HUES64 (cell line): ENCODE data around the gene TBC1D2. TPM values are rescaled to one million over a fixed set of nuclear protein-coding genes. Genes with fewer than 3 reads are reported as not detected.

Experiments
- H3K27ac ChIP-seq: 2 replicates; pipeline ENCODE4 v1.7.0; 2013; ENCODE audit warnings: low read depth, low read length, inconsistent platforms
- H3K27me3 ChIP-seq: 2 replicates; pipeline ENCODE4 v1.6.1; 2013; ENCODE audit warnings: mild to moderate bottlenecking, low read length; ENCODE audit not compliant: insufficient read depth
- H3K36me3 ChIP-seq: 2 replicates; pipeline ENCODE4 v1.6.1; 2013; ENCODE audit warnings: mild to moderate bottlenecking, low read length; ENCODE audit not compliant: insufficient read depth
- H3K4me1 ChIP-seq: 2 replicates; pipeline ENCODE4 v1.6.1; 2013; ENCODE audit warnings: mild to moderate bottlenecking, low read length, moderate library complexity; ENCODE audit not compliant: insufficient read depth
- H3K4me3 ChIP-seq: 2 replicates; pipeline ENCODE4 v1.5.1; 2013; ENCODE audit warnings: mild to moderate bottlenecking, low read length, moderate library complexity
- H3K9ac ChIP-seq: 2 replicates; pipeline ENCODE4 v1.6.1; 2013; ENCODE audit warnings: mild to moderate bottlenecking, low read depth, low read length
- H3K9me3 ChIP-seq: 2 replicates; pipeline ENCODE4 v1.6.1; 2013; ENCODE audit warnings: low read depth, low read length; ENCODE audit not compliant: insufficient read depth
- WGBS: fragments of 150-250, 120-280 bp; methylation state at CpG from one replicate; pipeline ENCODE4 v1.1.7; 2013; ENCODE audit warnings: missing lambda C conversion rate; 5-methylcytosine and 5-hydroxymethylcytosine counted together
- polyA plus RNA-seq, 2 experiments: library from polyadenylated mRNA; stranded (reverse); fragments of 50-300 nt; gene quantifications; one replicate each; pipeline ENCODE4 v1.2.3, GENCODE V29; 2013

Gene TBC1D2
- 3.2 TPM for polyA plus RNA-seq (2013, experiment 1 of 2)
- polyA plus RNA-seq (2013, experiment 2 of 2), result 3.9 TPM

GRCh38 chr9:98255578-98256296 lies at the start of gene TBC1D2:
Gene TBC1D2, minus strand, starts transcription at chr9:98255649. Its CDS starts 108 bp downstream, at chr9:98255541.
- Histone ChIP-seq H3K27me3 (peaks cover 9% of the 10 kb centered on the region; the same call in 1 of the 2 replicates), H3K4me1 (peaks cover 3% of the 10 kb centered on the region; the same call in 1 of the 2 replicates), H3K4me3 (peak within 1 kb of the TSS; percentile 83), H3K27ac (peak within 1 kb of the TSS; percentile 92), H3K36me3 (peaks cover 8% of the 10 kb centered on the region; the same call in 1 of the 2 replicates), H3K9ac (peak within 1 kb of the TSS; percentile 91), H3K9me3 (no peaks in the 10 kb centered on the region)
- under 1% methylated on average over 64 of the region's 64 CpGs for WGBS

GRCh38 chr9:98304381-98304780 lies 48.9 kb upstream of the TBC1D2 start:
- Histone ChIP-seq H3K9me3 (no peaks in the 10 kb centered on the region), H3K27ac (no peak overlapping the region), H3K4me3 (no peak overlapping the region), H3K9ac (no peak overlapping the region), H3K27me3 (no peaks in the 10 kb centered on the region), H3K4me1 (no peaks in the 10 kb centered on the region), H3K36me3 (no peaks in the 10 kb centered on the region)
- 92% methylated on average over 4 of the region's 4 CpGs for WGBS

- WGBS, result 92% methylated on average over 8 of the region's 8 CpGs
- no peak overlapping the region for H3K4me3 ChIP-seq
- H3K9me3 ChIP-seq, result no peaks in the 10 kb centered on the region
- no peaks in the 10 kb centered on the region for H3K36me3 ChIP-seq
- no peaks in the 10 kb centered on the region for H3K27me3 ChIP-seq
- H3K27ac ChIP-seq, result no peak overlapping the region
- H3K9ac ChIP-seq, result no peak overlapping the region
- no peaks in the 10 kb centered on the region for H3K4me1 ChIP-seq
These were observed 48.2 kb upstream of the TBC1D2 start for GRCh38 chr9:98303633-98304125.

- Histone ChIP-seq H3K36me3 (no peaks in the 10 kb centered on the region), H3K4me1 (no peaks in the 10 kb centered on the region), H3K27me3 (no peaks in the 10 kb centered on the region), H3K27ac (no peak overlapping the region), H3K9me3 (no peaks in the 10 kb centered on the region), H3K9ac (no peak overlapping the region), H3K4me3 (no peak overlapping the region)
- WGBS, result 91% methylated on average over 12 of the region's 13 CpGs
These were observed 47.6 kb upstream of the TBC1D2 start for GRCh38 chr9:98302938-98303632.

GRCh38 chr9:98302150-98302549 lies 46.7 kb upstream of the TBC1D2 start:
- H3K27ac ChIP-seq, result no peak overlapping the region
- 93% methylated on average over 5 of the region's 5 CpGs for WGBS
- H3K4me1 ChIP-seq, result no peaks in the 10 kb centered on the region
- no peak overlapping the region for H3K4me3 ChIP-seq
- H3K27me3 ChIP-seq, result no peaks in the 10 kb centered on the region
- H3K9me3 ChIP-seq, result no peaks in the 10 kb centered on the region
- H3K9ac ChIP-seq, result no peak overlapping the region
- no peaks in the 10 kb centered on the region for H3K36me3 ChIP-seq

- WGBS, result 89% methylated on average over 3 of the region's 3 CpGs
- no peaks in the 10 kb centered on the region for H3K4me1 ChIP-seq
- H3K27me3 ChIP-seq, result no peaks in the 10 kb centered on the region
- H3K9me3 ChIP-seq, result no peaks in the 10 kb centered on the region
- no peak overlapping the region for H3K4me3 ChIP-seq
- no peaks in the 10 kb centered on the region for H3K36me3 ChIP-seq
- no peak overlapping the region for H3K9ac ChIP-seq
- H3K27ac ChIP-seq, result no peak overlapping the region
These were observed 45.2 kb upstream of the TBC1D2 start for GRCh38 chr9:98300611-98301010.

- Histone ChIP-seq H3K4me1 (no peaks in the 10 kb centered on the region), H3K9ac (no peak overlapping the region), H3K27me3 (no peaks in the 10 kb centered on the region), H3K9me3 (no peaks in the 10 kb centered on the region), H3K36me3 (no peaks in the 10 kb centered on the region), H3K27ac (no peak overlapping the region), H3K4me3 (no peak overlapping the region)
These were observed 43.0 kb upstream of the TBC1D2 start for GRCh38 chr9:98298476-98298875.

GRCh38 chr9:98295824-98296223 lies 40.4 kb upstream of the TBC1D2 start:
- H3K27ac ChIP-seq, result no peak overlapping the region
- no peak overlapping the region for H3K9ac ChIP-seq
- no peaks in the 10 kb centered on the region for H3K4me1 ChIP-seq
- H3K36me3 ChIP-seq, result no peaks in the 10 kb centered on the region
- H3K9me3 ChIP-seq, result no peaks in the 10 kb centered on the region
- 97% methylated on average over 6 of the region's 6 CpGs for WGBS
- H3K4me3 ChIP-seq, result no peak overlapping the region
- no peaks in the 10 kb centered on the region for H3K27me3 ChIP-seq

GRCh38 chr9:98291820-98292219 lies 36.4 kb upstream of the TBC1D2 start:
- H3K4me1 ChIP-seq, result no peaks in the 10 kb centered on the region
- H3K4me3 ChIP-seq, result no peak overlapping the region
- H3K27ac ChIP-seq, result no peak overlapping the region
- H3K36me3 ChIP-seq, result no peaks in the 10 kb centered on the region
- WGBS, result 72% methylated on average over 5 of the region's 5 CpGs
- H3K9me3 ChIP-seq, result no peaks in the 10 kb centered on the region
- no peaks in the 10 kb centered on the region for H3K27me3 ChIP-seq
- H3K9ac ChIP-seq, result no peak overlapping the region

- Histone ChIP-seq H3K36me3 (no peaks in the 10 kb centered on the region), H3K4me1 (no peaks in the 10 kb centered on the region), H3K27ac (no peak overlapping the region), H3K9ac (no peak overlapping the region), H3K4me3 (no peak overlapping the region), H3K27me3 (no peaks in the 10 kb centered on the region), H3K9me3 (no peaks in the 10 kb centered on the region)
- 93% methylated on average over 18 of the region's 18 CpGs for WGBS
These were observed 35.0 kb upstream of the TBC1D2 start for GRCh38 chr9:98290411-98290810.

- H3K4me3 ChIP-seq, result no peak overlapping the region
- H3K9ac ChIP-seq, result no peak overlapping the region
- no peaks in the 10 kb centered on the region for H3K36me3 ChIP-seq
- no peaks in the 10 kb centered on the region for H3K27me3 ChIP-seq
- H3K27ac ChIP-seq, result no peak overlapping the region
- H3K9me3 ChIP-seq, result no peaks in the 10 kb centered on the region
- WGBS, result 92% methylated on average over 12 of the region's 12 CpGs
- H3K4me1 ChIP-seq, result no peaks in the 10 kb centered on the region
These were observed 34.3 kb upstream of the TBC1D2 start for GRCh38 chr9:98289614-98290201.
